HG03457 (cell line): ENCODE results near the gene PRSS22.

Experiments
- ATAC-seq: cut with Tn5 transposase; IDR thresholded peaks from one replicate; pipeline ENCODE4 v1.9.1; 2021; ENCODE audit warnings: moderate number of reproducible peaks; ENCODE audit not compliant: unreplicated experiment

PRSS22 gene

DNA sequence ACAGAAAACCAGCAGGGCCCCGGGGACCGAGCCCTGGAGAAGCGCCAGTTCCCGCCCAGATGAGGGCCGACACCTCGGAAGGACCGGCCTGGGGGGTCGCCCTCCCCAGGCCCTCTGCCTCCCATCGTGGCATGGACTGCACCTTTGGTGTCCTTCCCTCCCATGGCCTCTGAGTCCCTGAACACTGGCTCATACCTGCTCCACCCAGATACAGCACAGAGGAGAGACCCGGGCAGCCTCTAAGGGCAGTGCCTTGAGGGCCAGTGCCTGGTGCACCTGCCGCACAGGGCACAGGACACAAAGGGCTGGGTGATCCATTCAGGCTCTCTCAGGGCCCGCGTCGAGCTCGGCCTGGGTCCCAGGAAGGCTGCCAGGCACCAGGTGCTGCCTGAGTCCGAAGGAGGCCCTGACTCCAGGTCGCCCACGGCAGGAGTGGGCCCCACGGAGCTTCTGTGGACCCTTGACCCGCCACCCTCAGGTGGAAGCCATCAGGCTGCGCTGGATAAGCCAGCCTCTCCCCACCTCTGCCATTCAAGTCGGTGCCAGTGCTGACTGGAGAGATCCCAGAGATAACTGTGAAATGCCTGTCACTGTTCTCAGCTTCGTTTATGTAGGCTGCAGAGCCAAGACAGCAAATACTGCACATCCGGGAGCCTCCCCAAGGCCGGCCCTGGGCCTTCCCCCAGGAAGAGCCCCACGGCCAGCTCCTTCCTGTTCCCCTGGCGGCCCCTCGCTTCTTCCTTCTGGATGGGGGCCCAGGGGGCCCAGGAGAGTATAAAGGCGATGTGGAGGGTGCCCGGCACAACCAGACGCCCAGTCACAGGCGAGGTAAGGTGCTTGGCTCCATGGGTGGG lies 28.2 kb downstream of the PRSS22 start, which contains the start of gene ZG16B:
TSS of gene ZG16B (plus strand) at position 803 of the 854 bp plus-strand sequence. CDS start 139 bp downstream, outside the sequence.
- ATAC-seq, result no peak

DNA sequence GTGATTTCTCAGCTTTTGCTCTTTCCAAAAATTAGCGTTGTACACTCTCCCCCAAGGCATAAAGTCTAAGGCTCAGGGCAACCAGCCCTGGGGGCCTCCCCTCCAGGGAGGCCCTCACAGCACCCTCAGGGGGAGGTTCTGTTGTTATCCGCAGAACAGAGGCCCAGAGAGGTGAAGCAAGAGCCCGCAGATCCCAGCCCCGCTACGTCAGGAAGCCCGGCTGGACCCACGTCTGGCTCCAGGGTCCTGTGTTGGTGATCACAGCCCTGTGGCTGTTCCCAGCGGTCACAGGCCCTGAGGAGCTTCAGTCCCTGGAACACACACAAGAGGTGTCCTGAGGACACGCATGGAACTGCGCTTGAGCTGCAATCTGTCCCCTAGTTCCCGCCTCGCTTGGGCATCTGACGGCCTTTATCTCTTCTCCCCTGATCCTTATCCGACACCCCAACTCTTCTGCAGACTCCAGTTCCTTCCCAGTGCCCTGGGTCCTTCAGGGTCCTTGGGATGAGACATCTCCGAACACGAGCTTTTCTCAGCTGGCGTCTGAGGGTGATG lies 29.0 kb downstream of the PRSS22 start:
- ATAC-seq, result no peak

DNA sequence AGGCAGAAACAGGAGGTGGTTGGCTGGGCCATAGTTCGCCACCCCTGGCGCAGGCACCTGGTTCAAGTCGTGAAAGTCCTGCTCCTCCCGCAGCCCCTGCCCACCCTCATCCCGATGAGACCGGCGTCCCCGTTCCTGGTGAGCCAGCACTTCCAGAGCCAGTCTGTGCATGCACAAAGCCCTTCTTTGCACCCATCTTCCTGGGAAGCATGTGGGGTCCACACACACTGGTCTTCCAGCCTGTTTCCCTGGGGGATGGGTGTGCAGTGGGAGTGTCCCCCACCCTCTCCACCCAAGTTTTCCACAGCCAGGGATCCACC lies 29.5 kb downstream of the PRSS22 start:
- no peak for ATAC-seq

DNA sequence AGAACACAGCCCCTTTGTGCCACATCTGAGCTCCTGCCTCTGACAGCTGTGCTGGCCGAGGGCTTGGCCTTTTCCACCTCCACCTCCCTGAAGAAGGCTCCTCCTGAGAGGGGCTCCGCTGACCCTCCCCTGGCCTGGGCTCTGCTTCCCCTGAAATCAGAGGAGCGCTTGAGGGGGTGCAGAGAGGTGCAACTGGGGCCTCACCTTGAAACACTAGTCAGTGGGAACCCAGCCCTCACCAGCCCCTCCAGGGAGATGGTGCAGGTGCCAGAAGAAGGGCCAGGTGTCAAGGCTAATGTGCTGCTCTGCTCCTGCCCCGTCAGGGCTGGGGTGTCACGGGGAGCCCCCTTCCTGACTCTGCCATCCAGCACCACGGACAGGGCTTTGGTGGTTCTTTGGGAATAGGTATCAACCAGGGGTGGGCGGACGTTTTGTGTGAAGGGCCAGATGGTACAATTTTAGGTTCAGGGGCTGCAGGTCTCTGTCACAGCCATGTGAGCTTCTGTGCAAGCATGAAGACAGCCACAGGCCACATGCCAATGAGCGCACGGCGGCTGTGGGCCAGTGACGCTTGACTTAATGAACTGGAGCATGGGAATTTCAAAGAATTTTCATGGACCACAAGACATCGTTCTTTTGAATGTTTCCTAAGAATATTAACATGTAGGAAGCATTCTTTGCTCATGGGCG lies 30.0 kb downstream of the PRSS22 start:
- ATAC-seq, result no peak

DNA sequence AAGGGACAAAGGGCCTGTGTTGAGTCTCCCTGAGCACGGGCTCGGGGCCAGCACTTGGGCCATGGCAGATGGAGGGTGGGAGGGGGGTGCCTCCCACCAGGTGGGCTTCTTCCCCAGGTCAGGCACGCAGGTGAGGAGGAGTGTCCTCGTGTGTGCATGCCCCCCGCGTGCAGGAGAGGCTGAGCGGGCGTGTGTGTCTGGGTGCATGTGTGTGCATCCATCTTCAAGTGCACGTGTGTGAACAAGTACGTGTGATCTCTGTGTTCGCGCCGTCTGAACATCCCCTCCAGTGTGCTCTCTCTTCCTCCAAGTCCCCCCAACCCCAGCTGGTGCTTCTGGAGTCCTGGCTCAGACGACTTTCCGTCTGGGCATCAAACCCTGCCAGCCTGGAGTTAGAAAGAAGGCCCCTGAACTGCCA lies 30.6 kb downstream of the PRSS22 start:
- ATAC-seq, result no peak

DNA sequence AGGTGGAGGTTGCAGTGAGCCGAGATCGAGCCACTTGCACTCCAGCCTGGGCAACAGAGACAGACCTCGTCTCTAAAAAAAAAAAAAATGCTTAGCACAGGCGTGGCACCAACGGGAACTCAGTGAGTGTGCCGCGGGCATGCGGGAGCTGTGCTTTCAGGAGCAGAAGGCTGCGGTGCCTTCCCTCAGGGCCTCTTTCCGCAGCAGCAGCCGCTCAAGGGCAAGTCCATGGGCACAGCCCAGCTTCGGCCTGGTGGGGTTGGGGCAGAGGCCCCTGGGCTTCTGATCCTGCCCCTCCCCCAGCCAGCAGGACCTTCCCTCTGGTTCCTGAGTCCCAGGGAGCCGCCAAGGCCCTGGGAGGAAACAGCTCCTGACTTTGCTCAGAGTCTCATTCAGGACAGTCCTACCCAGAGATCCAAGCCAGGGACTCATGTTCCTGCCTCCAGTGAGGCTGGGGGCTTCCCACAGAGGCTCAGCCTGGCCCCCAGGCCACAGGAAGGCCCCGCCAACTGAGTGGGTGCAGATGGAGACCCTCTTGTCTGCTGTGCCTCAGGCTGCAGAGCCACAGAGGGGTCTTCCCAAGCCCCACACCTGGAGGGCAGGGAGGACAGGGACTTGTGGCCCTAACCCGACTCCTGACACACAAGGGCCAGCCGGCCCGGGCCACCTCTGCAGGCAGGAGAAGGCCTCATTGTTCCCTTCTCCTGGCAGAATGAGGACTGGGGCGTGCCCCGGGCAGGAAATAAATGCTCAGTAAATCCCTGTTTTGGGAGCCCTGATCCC lies 31.2 kb downstream of the PRSS22 start:
- ATAC-seq, result no peak

DNA sequence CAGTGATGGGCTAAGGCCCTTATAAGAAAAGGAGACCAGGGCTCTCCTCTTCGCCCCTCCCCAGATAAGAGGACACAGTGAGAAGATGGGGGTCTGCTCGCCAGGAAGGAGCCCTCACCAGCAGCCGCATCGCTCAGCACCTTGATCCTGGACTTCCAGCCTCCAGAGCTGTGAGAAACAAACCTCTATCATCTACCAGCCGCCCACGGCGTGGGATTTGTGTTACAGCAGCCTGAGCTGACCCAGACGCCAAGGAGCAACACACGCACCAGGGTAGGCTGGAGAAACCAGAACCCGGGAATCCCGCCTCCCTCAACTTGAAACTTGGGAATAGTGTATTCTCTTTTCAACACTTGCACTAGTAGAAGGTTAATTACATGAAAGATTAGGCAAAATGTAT lies 32.1 kb downstream of the PRSS22 start:
- no peak for ATAC-seq

DNA sequence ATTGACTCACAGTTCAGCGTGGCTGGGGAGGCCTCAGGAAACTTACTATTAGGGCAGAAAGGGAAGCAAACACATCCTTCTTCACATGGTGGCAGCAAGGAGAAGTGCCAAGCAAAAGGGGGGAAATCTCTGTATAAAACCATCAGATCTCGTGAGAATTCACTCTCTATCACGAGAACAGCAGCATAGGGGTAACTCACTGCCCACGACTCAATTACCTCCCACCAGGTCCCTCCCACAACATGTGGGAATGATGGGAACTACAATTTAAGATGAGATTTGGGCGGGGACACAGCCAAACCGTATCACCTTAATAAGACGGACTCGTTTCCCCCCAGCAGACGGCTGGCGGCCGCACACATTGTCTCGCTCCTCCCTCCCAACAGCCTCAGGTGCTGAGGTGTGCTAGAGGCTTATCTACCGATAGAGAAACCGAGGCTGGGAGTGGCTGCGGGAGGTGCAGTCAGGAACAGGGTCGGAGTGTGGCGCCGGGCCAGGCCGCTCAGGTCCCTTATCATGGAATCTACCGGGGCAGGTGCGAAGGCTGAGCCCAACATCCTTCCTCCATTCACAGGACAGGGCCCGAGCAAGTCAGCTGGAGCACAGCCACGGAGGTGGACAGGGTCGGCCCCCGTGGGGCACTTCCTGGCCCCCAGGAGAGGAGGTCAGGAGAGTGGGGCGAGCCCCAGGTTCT lies 32.8 kb downstream of the PRSS22 start:
- no peak for ATAC-seq

DNA sequence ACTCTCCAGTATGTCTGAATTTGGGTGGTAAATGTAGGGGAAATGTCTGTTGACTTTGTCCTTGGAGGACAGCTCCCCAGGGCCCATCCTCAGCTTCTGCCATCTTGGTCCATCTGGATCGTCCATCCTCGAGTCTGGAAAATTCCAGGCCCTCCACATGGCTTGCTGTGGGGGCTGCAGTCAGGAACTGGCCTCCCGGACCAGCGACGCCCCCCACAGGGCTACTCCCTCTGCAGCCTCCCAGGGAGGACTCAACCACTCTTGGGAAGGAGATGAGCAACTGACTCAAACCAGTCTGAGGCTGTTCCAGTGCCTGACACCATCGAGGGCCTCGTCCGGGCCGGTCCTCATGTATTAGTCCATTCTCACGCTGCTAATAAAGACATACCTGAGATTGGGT lies 33.3 kb downstream of the PRSS22 start:
- no peak for ATAC-seq

DNA sequence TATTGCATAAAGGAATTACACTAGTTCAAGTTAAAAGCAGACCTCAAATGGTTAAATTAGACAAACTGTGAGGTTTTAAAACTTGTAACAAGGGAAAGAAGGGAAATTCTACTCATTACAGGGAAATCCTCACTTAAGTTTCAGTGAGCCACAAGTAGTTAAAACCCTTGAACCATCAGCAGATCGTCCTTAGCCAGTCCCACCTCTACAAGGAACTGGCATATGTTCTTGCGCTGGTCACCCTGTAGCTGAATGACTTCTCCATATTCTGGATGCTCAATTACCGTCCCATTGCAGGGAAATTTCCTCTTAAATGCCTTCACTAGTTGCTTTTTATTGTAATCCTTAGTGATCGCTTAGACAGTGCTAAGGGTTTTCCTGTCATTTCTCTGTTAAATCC lies 35.5 kb downstream of the PRSS22 start:
- no peak for ATAC-seq

DNA sequence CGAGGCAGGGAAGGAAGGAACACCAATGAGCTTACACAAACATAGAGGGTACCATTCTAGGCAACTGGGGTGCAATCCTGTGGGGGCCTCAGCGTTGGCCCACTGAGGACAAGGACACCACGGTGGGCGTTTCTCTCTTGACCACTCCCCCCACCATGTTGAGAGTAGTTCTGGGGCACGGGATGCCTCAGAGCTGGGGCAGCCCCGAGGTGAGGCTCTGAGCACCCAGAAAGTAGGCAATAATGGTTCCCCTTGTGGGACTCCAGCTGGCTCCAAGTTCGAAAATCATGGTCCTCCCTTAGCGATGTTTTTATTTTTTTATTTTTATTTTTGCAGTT lies 35.8 kb downstream of the PRSS22 start:
- ATAC-seq, result no peak

DNA sequence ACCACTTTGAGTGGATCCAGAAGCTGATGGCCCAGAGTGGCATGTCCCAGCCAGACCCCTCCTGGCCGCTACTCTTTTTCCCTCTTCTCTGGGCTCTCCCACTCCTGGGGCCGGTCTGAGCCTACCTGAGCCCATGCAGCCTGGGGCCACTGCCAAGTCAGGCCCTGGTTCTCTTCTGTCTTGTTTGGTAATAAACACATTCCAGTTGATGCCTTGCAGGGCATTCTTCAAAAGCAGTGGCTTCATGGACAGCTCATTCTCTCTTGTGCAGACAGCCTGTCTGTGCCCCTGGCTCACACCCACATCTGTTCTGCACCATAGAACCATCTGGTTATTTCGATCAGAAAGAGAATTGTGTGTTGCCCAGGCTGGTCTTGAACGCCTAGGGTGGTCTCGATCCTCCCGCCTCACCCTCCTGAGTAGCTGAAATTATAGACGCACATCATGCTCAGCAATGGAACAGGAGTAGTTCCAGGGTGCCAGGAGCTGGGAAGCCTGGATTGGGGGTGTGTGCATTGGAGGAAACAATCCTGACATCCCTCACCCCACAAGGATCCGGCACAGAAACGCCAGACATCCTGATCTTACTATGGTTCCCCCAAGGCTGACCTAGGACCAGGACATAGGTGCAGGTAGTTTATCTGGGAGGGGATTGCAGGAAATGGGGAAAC lies 36.3 kb downstream of the PRSS22 start:
- ATAC-seq, result no peak

DNA sequence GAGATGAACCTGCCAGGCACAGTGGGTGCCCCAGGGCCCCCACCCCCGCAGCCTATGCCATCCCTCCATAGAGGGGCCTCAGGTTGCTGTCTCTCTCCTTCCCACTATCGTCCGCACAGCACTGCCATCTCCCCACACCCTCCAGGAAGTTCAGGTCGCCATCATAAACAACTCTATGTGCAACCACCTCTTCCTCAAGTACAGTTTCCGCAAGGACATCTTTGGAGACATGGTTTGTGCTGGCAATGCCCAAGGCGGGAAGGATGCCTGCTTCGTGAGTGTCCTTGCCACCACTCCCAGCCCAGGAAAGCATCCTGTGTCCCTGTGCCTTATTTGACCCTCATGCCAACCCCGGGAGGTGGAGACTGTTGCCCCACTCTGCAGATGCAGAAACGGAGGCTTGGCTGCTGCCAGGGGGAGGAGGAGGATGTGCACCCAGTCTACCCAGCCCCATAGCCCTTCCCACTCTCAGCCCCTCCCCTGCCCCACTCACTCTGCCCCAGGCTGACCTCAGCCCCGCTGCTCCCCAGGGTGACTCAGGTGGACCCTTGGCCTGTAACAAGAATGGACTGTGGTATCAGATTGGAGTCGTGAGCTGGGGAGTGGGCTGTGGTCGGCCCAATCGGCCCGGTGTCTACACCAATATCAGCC lies 37.0 kb downstream of the PRSS22 start:
- no peak for ATAC-seq

DNA sequence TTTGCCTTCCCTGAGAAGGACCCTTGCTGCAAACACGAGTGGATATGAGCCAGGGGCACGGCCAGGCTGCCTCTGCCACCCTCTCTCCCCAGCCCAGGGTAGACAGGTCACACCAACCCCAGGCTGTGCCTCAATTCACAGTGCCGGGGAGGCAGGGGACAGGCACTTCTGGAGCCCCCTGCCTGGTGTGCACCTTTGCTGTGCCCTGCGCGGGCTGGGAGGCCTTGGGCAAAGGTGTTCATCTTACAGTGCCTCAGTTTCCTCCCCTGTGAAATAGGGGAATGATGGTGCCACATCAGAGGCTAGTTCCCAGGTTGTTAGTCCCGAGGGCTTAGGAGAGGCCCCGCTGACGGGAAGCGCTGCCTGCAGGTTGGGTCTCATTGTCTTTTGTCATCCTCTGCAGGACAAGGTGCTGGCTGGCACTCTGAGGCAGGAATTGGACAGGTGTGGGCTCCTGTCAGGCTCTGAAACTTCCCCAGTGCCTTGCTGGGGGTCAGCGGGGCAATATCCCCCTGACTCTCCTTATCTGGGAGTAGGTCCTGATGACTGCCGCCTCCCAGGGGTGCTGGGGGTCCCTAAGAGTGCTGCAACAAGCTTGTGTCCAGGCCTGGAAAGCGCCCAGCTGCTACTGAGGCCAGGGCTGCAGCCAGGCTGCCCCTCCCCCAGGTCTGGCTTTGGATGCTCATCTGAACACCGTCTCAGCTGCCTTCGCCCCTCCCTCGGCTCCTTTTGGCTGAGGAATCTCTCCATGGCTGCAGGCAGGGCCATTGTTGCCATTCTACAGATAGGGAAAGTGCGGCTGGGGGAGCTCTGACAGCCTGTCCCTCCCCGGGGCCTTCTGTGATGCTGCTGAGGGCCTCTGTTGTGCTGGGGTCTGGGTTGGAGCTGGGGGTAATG lies 37.8 kb downstream of the PRSS22 start:
- no peak for ATAC-seq

DNA sequence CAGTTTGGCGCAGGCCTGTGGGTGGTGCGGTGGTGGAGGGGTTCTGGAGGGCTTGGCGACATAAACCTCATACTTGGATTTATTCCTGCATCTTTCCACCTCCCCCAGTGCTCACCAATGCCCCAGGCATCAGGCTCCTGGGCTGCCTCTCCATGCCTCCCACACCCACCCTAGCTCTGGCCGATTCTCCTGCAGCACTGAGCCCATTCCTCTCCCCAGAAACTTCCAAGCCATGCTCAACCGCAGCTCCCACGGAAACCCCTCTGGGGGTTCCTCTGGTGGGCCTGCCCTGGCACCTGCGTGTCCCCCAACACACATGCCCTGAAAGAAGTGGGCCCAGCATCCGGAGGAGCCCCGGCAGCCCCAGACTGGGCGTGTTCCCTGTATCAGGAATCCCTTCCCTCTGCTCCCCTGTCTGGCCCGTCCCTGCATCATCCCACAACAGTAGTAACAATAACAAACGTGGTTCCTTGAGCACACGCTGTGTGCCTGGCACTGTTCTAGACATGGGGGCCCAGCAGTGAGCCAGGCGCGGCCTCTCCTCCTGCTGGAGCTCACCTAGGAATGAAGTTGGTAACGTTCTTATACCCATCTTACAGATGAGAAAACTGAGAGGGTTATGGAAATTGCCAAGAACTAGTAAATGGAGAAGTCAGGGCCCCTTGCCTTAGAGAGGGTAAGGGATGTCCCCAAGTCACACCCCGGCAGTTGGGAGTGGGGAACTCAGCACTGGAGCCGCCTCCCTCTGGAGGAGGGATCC lies 38.6 kb downstream of the PRSS22 start:
- ATAC-seq, result no peak

DNA sequence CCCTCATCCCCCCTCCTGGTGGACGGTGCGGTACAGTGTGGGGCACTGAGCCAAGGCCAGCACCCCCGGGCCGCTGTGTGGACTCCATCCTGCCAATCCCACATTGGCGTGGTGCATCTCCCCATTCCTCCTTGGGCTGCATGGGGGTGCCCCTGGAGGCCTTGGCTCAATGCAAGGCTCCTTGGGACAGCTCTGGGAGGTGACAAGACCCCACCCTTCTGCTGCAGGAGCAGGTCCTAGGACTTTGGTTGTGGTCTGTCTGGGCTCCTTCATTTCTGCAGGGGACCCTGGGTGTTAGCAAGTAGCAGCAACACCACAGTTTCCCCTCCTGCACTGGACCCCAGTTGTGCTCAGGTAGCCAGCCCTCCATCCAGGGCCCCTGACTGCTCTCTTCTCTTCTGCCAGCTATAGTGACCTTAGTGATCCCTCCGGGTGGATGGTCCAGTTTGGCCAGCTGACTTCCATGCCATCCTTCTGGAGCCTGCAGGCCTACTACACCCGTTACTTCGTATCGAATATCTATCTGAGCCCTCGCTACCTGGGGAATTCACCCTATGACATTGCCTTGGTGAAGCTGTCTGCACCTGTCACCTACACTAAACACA lies 39.6 kb downstream of the PRSS22 start:
- no peak for ATAC-seq

DNA sequence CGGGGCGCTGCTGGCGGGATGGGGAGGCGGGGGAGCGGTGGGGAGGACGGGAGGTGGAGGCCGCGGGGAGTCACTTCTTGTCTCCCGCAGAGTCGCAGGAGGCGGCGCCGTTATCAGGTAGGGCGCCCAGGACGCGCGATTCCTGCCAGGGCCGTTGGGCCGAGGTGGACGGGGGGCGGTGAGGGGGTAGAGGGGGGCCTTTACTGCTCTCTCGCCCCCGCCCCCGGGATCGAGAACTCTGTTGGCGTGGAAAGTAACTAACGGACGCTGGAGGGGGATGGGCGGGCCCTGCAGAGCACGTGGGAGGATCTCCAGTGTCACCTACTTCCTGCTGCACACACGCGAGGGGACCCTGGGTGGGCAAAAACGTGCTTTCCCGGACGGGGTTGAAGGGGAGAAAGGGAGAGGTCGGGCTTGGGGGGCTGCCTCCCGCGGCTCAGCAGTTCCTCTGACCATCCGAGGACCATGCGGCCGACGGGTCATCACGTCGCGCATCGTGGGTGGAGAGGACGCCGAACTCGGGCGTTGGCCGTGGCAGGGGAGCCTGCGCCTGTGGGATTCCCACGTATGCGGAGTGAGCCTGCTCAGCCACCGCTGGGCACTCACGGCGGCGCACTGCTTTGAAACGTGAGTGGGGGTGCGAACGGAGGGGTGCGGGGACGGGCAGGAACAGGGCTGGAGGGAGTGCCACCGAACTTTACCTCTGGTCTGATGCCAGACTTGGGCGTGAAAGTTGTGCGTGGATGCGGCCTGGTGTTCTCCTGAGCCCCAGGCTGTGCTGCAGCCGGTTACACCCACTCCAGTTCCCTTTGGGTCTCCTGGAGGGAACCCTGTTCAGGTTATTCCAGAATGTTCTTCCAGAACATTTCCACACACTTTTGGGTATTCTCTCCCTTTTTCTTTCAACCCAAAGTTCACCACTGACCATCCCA lies 40.4 kb downstream of the PRSS22 start:
- no peak for ATAC-seq
